Measurements from ENCODE around the gene ASTE1.
"Not testable (repeated sequence)": the region's sequence is repeated elsewhere in the genome, so short reads cannot be mapped to it uniquely, and the experiment has no call there.

Gene ASTE1

GRCh38 chr3:131007782-131008181, 18.8 kb downstream of the ASTE1 start:
- DNase-seq = no peak

GRCh38 chr3:131007256-131007655, 19.4 kb downstream of the ASTE1 start:
- DNase-seq = no peak

GRCh38 chr3:131004603-131005002, 22.0 kb downstream of the ASTE1 start:
- DNase-seq = no peak

GRCh38 chr3:131001071-131001470, 25.6 kb downstream of the ASTE1 start:
- DNase-seq = no peak

GRCh38 chr3:130997289-130997688, 29.3 kb downstream of the ASTE1 start:
- DNase-seq = no peak

- DNase-seq = no peak
Measured at GRCh38 chr3:130992344-130992743, 34.3 kb downstream of the ASTE1 start.

GRCh38 chr3:130991126-130991525, 35.5 kb downstream of the ASTE1 start:
- DNase-seq = no peak

GRCh38 chr3:130990282-130990681, 36.3 kb downstream of the ASTE1 start:
- no peak for DNase-seq

- DNase-seq = no peak
Measured at GRCh38 chr3:130981469-130981868, 45.2 kb downstream of the ASTE1 start.

- DNase-seq = no peak
Measured at GRCh38 chr3:130979117-130979516, 47.5 kb downstream of the ASTE1 start.

GRCh38 chr3:130976706-130977105, 49.9 kb downstream of the ASTE1 start:
- DNase-seq = no peak

GRCh38 chr3:130975251-130975650, 51.4 kb downstream of the ASTE1 start:
- no peak for DNase-seq

GRCh38 chr3:130974201-130974600, 52.4 kb downstream of the ASTE1 start:
- no peak for DNase-seq

- DNase-seq = no peak
Measured at GRCh38 chr3:130973406-130973805, 53.2 kb downstream of the ASTE1 start.

GRCh38 chr3:130972592-130972991, 54.0 kb downstream of the ASTE1 start:
- not testable (repeated sequence) for DNase-seq

- DNase-seq = no peak
Measured at GRCh38 chr3:130971208-130971607, 55.4 kb downstream of the ASTE1 start.

- DNase-seq = no peak
Measured at GRCh38 chr3:130969621-130970020, 57.0 kb downstream of the ASTE1 start.

- DNase-seq = no peak
Measured at GRCh38 chr3:130968221-130968620, 58.4 kb downstream of the ASTE1 start.

GRCh38 chr3:130967281-130967680, 59.3 kb downstream of the ASTE1 start:
- no peak for DNase-seq

GRCh38 chr3:130963878-130964277, 62.7 kb downstream of the ASTE1 start:
- no peak for DNase-seq

Data from NCI-H524 treated with DMSO at 0.1 percent for 48 hours (cell line).